GM18502 (cell line): ENCODE results near the gene DYNC1LI1.

Source experiments
- ATAC-seq: cut with Tn5 transposase; IDR thresholded peaks from one replicate; pipeline ENCODE4 v1.9.1; 2021; ENCODE audit warnings: mild to moderate bottlenecking; ENCODE audit not compliant: unreplicated experiment, poor library complexity

The DYNC1LI1 gene

DNA sequence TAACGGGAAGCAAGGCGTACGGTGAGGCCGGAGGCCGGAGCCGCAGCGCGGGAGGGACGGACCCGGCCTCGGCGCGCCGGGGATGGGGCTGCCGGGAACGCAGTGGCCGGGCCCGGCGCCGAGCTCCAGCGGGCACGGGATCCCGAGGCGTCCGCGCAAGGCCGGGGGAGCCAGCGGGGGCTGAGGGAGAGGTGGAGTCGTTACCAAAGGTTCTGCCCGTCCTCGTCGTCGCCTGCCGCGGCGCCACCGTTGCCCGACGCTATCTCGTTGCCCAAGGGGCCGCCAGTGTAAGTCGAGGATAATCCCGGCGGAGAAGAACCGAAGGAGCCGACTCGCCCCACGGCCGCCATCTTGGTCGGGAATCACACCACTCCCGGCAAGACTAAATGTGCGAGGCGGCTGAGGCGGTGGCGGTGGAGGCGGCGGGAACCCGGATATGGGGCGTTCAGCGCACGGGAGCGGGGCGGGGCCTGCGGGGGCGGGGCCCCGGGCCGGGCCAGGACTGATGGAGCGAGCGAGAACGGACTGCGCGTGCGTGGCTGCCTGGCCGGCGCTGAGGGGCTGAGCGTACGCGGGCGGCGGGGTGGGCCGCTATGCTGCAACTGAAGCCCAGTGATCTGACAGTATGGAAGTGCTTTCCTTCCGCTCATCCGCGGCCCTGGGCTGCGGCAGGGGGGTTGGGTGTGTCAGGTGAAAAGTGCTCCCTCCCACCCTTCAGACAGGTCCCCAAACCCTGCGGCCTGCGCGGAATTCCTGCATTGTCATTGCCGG, at the start of gene DYNC1LI1:
Gene DYNC1LI1 (minus strand): TSS at position 438 of the 771 bp plus-strand sequence. CDS start 88 bp downstream, at position 350.
- ATAC-seq = peak; percentile 90

GRCh38 chr3:32619395-32619794, 48.7 kb upstream of the DYNC1LI1 start:
- no peak for ATAC-seq

GRCh38 chr3:32616267-32616962, 45.8 kb upstream of the DYNC1LI1 start:
- no peak for ATAC-seq

GRCh38 chr3:32614956-32615355, 44.3 kb upstream of the DYNC1LI1 start:
- ATAC-seq = no peak

GRCh38 chr3:32613183-32613582, 42.5 kb upstream of the DYNC1LI1 start:
- ATAC-seq = no peak

DNA sequence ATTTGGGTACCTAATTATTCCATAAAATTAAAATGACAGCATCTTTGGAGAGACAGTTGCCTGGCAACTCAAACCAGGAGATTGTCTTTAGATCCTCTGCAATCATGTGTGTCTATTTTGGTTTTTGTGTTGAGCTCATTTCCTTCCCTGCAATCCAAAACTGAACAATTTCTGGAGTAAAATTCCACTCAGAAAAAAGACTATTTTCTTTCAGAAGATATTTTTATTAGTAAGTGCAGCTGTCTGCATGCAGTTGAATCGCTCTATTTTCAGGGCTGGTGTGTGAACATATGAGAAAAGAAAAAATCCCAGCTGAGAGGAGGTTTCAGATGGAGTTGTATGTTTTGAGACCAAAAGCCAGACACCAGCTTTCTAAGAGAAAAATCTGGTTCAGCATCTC, 41.9 kb upstream of the DYNC1LI1 start:
- no peak for ATAC-seq

- ATAC-seq = no peak
These were observed 36.9 kb upstream of the DYNC1LI1 start for GRCh38 chr3:32607522-32607921.

- no peak for ATAC-seq
These were observed 36.3 kb upstream of the DYNC1LI1 start for GRCh38 chr3:32606960-32607359.

- ATAC-seq = no peak
These were observed 35.6 kb upstream of the DYNC1LI1 start for GRCh38 chr3:32606277-32606676.

GRCh38 chr3:32603064-32603463, 32.4 kb upstream of the DYNC1LI1 start:
- ATAC-seq = no peak

DNA sequence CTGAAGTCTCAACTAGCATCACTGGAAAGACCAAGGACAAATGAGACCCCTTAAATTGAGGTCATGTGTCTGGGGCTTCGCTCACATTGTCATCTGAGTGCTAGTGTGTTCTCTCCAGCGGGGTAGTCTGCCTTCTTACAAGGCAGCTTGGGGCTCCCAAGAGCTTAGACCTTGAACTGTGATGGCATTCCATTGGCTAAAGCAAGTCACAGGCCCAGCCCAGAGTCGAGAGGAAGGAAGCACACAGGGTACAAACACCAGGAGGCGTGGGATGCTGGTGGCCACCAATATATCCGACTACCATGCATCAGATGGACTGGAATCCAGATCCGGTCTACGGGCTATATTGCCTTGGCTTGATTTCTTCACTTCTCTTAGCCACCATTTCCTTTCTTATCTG, 31.5 kb upstream of the DYNC1LI1 start:
- no peak for ATAC-seq

DNA sequence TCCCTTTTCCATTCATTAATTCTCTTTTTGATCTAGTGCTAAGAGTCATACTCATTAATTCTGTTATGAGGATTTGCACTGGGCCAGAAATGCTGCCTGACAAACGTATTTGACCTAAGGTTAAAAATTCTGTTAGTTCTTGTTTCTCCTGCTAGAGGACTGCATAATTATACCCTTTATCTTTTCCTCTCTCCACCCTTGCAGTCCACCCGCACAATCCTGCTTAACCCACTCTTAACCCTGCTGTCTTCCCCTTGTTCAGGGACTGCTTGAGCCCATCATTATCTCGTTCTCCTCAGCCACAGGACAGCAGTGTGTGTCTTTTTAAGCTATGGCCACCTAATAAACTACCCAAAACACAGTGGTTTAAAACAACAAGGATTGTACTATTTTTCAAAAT, 31.1 kb upstream of the DYNC1LI1 start:
- no peak for ATAC-seq

- no peak for ATAC-seq
These were observed 27.0 kb upstream of the DYNC1LI1 start for GRCh38 chr3:32597656-32598055.

- ATAC-seq = no peak
These were observed 26.3 kb upstream of the DYNC1LI1 start for GRCh38 chr3:32596909-32597369.

- no peak for ATAC-seq
These were observed 25.7 kb upstream of the DYNC1LI1 start for GRCh38 chr3:32596282-32596908.

GRCh38 chr3:32595323-32595722, 24.7 kb upstream of the DYNC1LI1 start:
- ATAC-seq = no peak

DNA sequence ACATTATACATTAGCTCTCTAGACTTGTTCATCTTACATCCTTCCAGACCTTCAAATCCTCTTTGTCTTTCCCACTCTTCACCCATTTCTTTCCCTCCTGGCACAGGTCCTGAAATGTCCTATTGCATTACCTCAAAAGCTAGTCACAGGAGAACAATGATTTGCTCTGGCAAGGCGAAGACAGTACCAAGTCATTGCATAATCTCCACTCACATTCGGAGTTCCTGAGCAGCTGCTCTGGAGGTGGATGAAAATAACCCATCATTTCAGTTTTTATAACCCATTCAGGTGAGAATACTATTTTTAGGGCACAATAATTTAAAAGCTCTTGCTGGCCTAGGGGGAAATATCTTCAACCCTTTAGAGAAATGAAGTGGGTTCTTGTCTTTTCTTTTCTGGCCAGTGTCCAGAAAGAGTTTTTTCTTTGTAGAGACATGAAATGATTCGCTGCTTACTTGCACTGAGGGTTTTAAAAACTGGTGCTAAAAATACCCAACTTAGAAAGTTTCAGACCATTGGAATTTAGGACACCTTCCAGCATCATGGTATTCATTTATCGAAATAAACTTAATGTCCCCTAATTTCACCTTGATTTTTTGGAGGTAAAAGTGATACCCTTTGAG, 23.4 kb upstream of the DYNC1LI1 start:
- no peak for ATAC-seq

DNA sequence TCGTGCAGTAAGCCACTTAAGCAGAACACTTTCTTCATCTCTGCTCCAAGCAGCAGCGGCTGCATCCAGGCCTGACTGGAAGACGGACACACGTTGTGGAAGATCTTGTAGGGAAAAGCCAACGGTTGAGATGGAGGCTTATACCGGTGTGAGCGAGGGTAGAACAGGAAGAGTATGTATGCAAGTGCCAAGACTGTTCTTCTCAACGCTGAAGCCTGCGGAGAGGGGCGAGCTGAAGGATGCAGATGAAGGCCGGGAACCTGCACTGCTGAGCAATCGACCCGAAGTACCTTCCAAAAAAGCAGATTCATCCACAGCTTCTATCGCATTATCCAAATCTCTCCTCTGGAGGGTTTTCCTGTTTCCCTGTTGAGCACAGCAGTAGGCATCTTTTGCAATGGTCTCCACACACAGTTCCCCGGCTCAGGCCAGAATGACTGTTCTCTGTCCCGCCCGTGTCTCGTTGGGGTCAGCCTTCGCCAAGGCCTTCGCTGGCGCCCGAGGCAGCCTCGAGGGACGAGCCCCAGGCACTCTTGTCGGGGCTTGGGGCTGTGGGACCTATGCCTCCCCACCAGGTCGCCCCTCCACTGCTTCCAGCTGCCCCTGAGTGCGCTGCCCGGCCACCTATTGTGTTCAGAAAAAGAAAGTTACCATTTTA, 22.2 kb upstream of the DYNC1LI1 start:
- ATAC-seq = no peak

DNA sequence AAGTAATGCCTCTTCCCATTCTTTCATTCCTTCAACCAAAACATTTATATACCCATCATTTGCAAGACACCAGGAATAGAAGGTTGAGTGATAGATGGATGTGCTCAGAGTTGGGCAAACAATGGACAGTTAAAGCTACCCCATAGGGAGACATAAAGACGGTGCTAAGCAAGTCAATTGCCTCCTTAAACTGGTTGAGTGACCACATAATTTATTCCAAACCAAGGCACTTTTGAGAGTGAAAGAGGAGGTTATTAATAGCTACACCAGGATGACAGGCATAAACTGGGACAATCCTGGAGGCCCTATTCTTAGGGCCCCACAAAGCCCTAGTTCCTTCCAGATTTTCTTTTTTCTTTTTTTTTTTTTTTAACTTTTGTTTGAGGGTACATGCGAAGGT, 21.4 kb upstream of the DYNC1LI1 start:
- no peak for ATAC-seq

DNA sequence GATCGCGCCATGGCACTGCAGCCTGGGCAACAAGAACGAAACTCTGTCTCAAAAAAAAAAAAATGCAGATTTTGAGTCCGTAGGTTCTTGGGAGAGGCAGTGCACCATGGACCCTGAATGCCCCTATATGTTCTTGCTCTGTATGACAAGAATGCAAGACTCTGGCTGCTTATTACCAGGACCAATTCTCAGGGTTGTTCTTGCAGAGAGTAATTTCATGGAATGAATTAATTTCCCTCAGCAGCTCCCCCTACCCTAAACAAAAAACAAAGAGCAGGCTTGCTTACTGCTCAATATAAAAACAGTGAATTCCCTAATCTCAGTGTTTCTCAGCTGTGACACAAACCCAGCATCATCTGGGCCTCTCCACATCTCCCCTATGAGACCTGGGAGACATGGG, 20.5 kb upstream of the DYNC1LI1 start:
- no peak for ATAC-seq
